Measurements from ENCODE around the gene TOE1. TPM values are rescaled to one million over a fixed set of nuclear protein-coding genes. Genes with fewer than 3 reads are reported as not detected.

Gene TOE1
- total RNA-seq, 1 experiment from 2014 or later, result 11.5 TPM

GRCh38 chr1:45381243-45381642 lies 41.3 kb downstream of the TOE1 start:
- no peaks in the 10 kb centered on the region for H3K36me3 ChIP-seq (ENCODE audit: control insufficient read depth in 1 of 2, insufficient read depth in 2 of 2, low read length in 2 of 2)
- H3K9me3 ChIP-seq (ENCODE audit: control insufficient read depth in 1 of 2, insufficient read depth in 1 of 2, low read depth in 1 of 2, low read length in 2 of 2), result no peaks in the 10 kb centered on the region
- no peak overlapping the region for H3K9ac ChIP-seq (ENCODE audit: low read length)
- ChIA-PET CTCF (no interaction called here), RAD21 (ENCODE audit: low non-redundant PET in 1 of 2, low total read pairs in 2 of 2, uncharacterized antibody in 2 of 2, unreplicated experiment in 2 of 2) (no interaction called here), POLR2A (no interaction called here)
- no peaks in the 10 kb centered on the region for H3K79me2 ChIP-seq (ENCODE audit: insufficient read depth, low read length)
- BruUV-seq (replicated peaks), result no TSS peak
- no peak overlapping the region for H3K4me2 ChIP-seq (ENCODE audit: low read length)
- H2AFZ ChIP-seq (ENCODE audit: low read depth, low read length, poor library complexity, severe bottlenecking), result no peak overlapping the region
- no peak overlapping the region for H3K4me3 ChIP-seq (replicated peaks in 1 of 2; ENCODE audit: low read depth in 1 of 2, low read length in 2 of 2)
- no peak overlapping the region for H3K27ac ChIP-seq (ENCODE audit: low read depth, low read length)
- DNase-seq (ENCODE audit: low read depth, low spot score) (no peak), ATAC-seq (no peak)
- no peak for TF ChIP-seq MAX (IDR thresholded peaks at IDR 0.05)
- TF ChIP-seq ZBTB33 (IDR thresholded peaks at IDR 0.05; ENCODE audit: extremely low read depth, insufficient replicate concordance, low read length), result no peak
- TF ChIP-seq POLR2AphosphoS5 (IDR thresholded peaks at IDR 0.05; ENCODE audit: low read depth, low read length), result no peak
- TF ChIP-seq REST (IDR thresholded peaks at IDR 0.05; ENCODE audit: low read depth), result no peak
- TF ChIP-seq TCF7L2 (IDR thresholded peaks at IDR 0.05; ENCODE audit: borderline replicate concordance, extremely low read depth, insufficient read depth, insufficient read length), result no peak
- TF ChIP-seq YY1 (IDR thresholded peaks at IDR 0.05; ENCODE audit: extremely low read depth, insufficient replicate concordance, low read depth, low read length), result no peak
- TF ChIP-seq RAD21 (IDR thresholded peaks at IDR 0.05; ENCODE audit: low read depth), result no peak
- no peak for TF ChIP-seq SP1 (IDR thresholded peaks at IDR 0.05; ENCODE audit: low read depth)
- no peak for TF ChIP-seq ELF1 (IDR thresholded peaks at IDR 0.05; ENCODE audit: borderline replicate concordance, low read depth)
- TF ChIP-seq CBX3 (IDR thresholded peaks at IDR 0.05; ENCODE audit: low read depth), result no peak
- TF ChIP-seq ATF3 (IDR thresholded peaks at IDR 0.05), result no peak
- TF ChIP-seq ZNF274 (IDR thresholded peaks at IDR 0.05; ENCODE audit: low read depth, low read length), result no peak
- TF ChIP-seq JUND (IDR thresholded peaks at IDR 0.05), result no peak
- TF ChIP-seq SIN3A (IDR thresholded peaks at IDR 0.05; ENCODE audit: low read depth), result no peak
- TF ChIP-seq ZFX (IDR thresholded peaks at IDR 0.05), result no peak
- TF ChIP-seq FOSL1 (IDR thresholded peaks at IDR 0.05; ENCODE audit: low read depth), result no peak
- no peak for TF ChIP-seq CEBPB (IDR thresholded peaks at IDR 0.05; ENCODE audit: low read depth)
- no peak for TF ChIP-seq POLR2A (IDR thresholded peaks at IDR 0.05; ENCODE audit: borderline replicate concordance, extremely low read depth, insufficient read depth, insufficient read length)
- TF ChIP-seq EZH2 (IDR thresholded peaks at IDR 0.05), result no peak
- H3K4me1 ChIP-seq (ENCODE audit: control insufficient read depth in 1 of 2, insufficient read depth in 2 of 2, low read length in 2 of 2), result no peaks in the 10 kb centered on the region
- no peaks in the 10 kb centered on the region for H4K20me1 ChIP-seq (ENCODE audit: insufficient read depth)
- H3K27me3 ChIP-seq (ENCODE audit: insufficient read depth, low read length), result no peaks in the 10 kb centered on the region
- intact Hi-C loops (cut with micrococcal nuclease), result loop anchor here (5.0 kb wide), 1 partner anchor 86 kb away; no protein-coding TSS in a partner anchor
- H3K9me2 ChIP-seq (ENCODE audit: insufficient read depth), result no peaks in the 10 kb centered on the region

Data from HCT116 (cell line).